ENCODE measurements around the gene STARD13.

The STARD13 gene

GRCh38 chr13:33208290-33209220, 77.0 kb downstream of the STARD13 start:
- DNase-seq (ENCODE audit: low read depth, low spot score) = no peak
- no peak for TF ChIP-seq CTCF (IDR thresholded peaks at IDR 0.05; ENCODE audit: insufficient read depth, low read length, missing control alignments)
- ChIA-PET CTCF (interaction anchor here (1.1 to 2.2 kb wide), 5 partner anchors 9 to 278 kb away, joined by 3 to 7 read pairs (median 5); no protein-coding TSS in a partner anchor), POLR2A (no interaction called here)
- no peak overlapping the region for H3K4me3 ChIP-seq (ENCODE audit: low read depth, low read length)

GRCh38 chr13:33207615-33207961, 78.0 kb downstream of the STARD13 start:
- H3K4me3 ChIP-seq (ENCODE audit: low read depth, low read length) = no peak overlapping the region
- no peak for TF ChIP-seq CTCF (IDR thresholded peaks at IDR 0.05; ENCODE audit: insufficient read depth, low read length, missing control alignments)
- POLR2A ChIA-PET = interaction anchor here (0.8 kb wide), 1 partner anchor 81 kb away, joined by 3 read pairs; no protein-coding TSS in a partner anchor
- CTCF ChIA-PET = interaction anchor here (0.8 to 1.4 kb wide), 4 partner anchors 10 to 335 kb away, joined by 3 to 7 read pairs (median 3); no protein-coding TSS in a partner anchor
- DNase-seq (ENCODE audit: low read depth, low spot score) = no peak

GRCh38 chr13:33206945-33207614, 78.5 kb downstream of the STARD13 start:
- CTCF ChIA-PET = interaction anchor here (0.8 to 1.4 kb wide), 4 partner anchors 10 to 336 kb away, joined by 3 to 7 read pairs (median 3); no protein-coding TSS in a partner anchor
- H3K4me3 ChIP-seq (ENCODE audit: low read depth, low read length) = no peak overlapping the region
- POLR2A ChIA-PET = interaction anchor here (0.8 kb wide), 1 partner anchor 81 kb away, joined by 3 read pairs; no protein-coding TSS in a partner anchor
- TF ChIP-seq CTCF (IDR thresholded peaks at IDR 0.05; ENCODE audit: insufficient read depth, low read length, missing control alignments) = no peak
- no peak for DNase-seq (ENCODE audit: low read depth, low spot score)

GRCh38 chr13:33206425-33206824, 79.1 kb downstream of the STARD13 start:
- no peak overlapping the region for H3K4me3 ChIP-seq (ENCODE audit: low read depth, low read length)
- DNase-seq (ENCODE audit: low read depth, low spot score) = no peak
- CTCF ChIA-PET = interaction anchor here (1.0 kb wide), 1 partner anchor 10 kb away, joined by 3 read pairs; no protein-coding TSS in a partner anchor
- POLR2A ChIA-PET = no interaction called here
- no peak for TF ChIP-seq CTCF (IDR thresholded peaks at IDR 0.05; ENCODE audit: insufficient read depth, low read length, missing control alignments)

- POLR2A ChIA-PET = no interaction called here
- DNase-seq (ENCODE audit: low read depth, low spot score) = no peak
- CTCF ChIA-PET = interaction anchor here (0.9 to 2.0 kb wide), 4 partner anchors 9 to 23 kb away, joined by 3 to 5 read pairs (median 3); no protein-coding TSS in a partner anchor
- peak overlapping the region; percentile 43 for H3K4me3 ChIP-seq (ENCODE audit: low read depth, low read length)
- TF ChIP-seq CTCF (IDR thresholded peaks at IDR 0.05; ENCODE audit: insufficient read depth, low read length, missing control alignments) = no peak
Measured at GRCh38 chr13:33205804-33206221, 79.7 kb downstream of the STARD13 start.

Data from AG04449 (cell line).